HG03521 (cell line): ENCODE data around the gene SELE.

Experiments
- ATAC-seq: cut with Tn5 transposase; IDR thresholded peaks from one replicate; pipeline ENCODE4 v1.9.1; 2021; ENCODE audit warnings: mild to moderate bottlenecking, moderate library complexity; ENCODE audit not compliant: unreplicated experiment

The SELE gene, protein sequence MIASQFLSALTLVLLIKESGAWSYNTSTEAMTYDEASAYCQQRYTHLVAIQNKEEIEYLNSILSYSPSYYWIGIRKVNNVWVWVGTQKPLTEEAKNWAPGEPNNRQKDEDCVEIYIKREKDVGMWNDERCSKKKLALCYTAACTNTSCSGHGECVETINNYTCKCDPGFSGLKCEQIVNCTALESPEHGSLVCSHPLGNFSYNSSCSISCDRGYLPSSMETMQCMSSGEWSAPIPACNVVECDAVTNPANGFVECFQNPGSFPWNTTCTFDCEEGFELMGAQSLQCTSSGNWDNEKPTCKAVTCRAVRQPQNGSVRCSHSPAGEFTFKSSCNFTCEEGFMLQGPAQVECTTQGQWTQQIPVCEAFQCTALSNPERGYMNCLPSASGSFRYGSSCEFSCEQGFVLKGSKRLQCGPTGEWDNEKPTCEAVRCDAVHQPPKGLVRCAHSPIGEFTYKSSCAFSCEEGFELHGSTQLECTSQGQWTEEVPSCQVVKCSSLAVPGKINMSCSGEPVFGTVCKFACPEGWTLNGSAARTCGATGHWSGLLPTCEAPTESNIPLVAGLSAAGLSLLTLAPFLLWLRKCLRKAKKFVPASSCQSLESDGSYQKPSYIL

DNA sequence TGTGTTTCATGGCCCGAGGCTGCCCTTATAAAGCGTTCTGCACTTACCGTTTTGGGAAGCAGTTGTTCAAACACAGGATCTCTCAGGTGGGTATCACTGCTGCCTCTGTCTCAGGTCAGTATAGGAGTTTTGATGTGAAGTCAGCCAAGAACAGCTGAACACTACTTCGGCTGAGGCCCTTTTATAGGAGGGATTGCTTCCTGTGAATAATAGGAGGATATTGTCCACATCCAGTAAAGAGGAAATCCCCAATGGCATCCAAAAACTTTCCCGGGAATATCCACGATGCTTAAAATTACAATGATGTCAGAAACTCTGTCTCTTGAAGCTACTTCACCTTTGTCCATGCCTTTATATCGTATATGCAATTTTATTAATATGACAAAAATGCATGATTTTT is at the start of gene SELE:
Gene SELE (minus strand): TSS at position 156 of the 400 bp plus-strand sequence. CDS start 467 bp downstream, outside the sequence.
- ATAC-seq: no peak

DNA sequence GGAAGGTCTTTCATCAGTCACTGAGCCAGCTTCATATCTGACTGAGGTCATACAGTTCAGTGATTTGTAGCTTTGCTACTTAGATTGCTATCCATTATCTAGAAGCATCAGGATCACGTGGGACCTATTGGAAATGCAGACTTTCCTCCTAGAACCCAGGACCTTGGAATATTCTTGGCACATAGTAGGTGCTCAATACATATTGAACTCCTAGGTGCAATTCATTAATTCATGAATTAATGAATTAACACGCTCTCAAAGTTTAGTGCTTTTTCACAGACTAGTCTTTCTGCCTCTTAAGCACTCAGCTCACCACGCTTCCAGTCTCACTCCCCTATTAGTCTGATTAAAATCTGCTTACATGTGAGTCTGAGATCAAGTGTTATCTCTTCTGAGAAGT is 48.7 kb upstream of the SELE start:
- no peak for ATAC-seq

DNA sequence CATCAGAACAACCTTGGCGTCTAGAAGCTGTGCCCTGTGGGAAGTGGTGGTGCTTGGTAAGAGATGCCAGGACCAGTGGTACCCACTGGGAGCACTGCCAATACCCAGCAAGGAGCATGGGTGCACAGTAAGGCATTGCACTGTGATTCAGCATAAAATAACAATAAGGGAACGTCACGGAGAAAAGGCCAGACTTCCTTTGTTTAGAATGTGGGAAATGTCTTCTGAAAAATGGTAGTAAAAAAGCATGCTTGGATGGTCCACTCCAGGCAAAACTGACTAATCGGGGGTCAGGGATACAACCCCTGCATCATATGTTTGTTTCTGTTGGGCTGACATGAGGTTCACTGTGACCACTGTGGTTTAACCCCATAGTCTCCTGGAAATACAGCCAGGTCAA is 46.1 kb upstream of the SELE start:
- ATAC-seq: no peak

DNA sequence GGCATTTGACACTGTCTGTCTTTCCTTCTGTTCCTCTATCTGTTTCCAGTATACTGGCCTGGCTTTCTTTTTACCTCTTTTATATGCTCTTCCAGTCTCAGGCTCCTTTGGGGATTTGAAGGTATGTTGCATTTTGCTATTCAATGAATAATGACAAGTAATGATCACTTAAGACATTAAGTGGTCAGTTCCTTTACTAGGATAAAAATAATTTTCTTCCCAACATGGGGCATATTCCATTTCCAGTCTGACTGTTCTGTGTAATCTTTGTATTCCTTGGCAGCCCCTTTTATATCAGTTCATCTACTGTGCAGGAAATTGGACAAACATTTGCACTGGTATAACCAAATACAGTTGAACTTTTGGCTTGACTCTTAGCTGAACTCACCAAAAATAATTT is 45.3 kb upstream of the SELE start:
- ATAC-seq: no peak

DNA sequence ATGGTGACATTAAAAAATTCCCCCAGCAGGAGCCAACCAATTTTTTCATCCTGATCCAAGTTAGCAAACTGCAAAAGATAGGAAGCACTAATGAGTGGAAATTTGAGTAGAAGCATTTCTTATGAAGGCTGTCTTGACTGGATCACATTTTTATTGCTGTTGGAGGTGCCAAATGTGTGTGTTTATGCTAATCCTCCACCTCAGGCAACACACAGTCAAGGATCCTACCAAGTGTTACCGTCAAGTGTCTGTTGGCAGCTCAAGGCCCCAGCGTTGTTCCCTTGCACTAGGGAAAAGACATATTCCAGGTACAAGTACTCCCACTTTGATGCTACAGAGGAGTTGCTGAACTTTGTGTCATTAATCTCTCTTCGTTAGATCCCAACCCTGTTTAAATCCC is 42.6 kb upstream of the SELE start:
- ATAC-seq: no peak

DNA sequence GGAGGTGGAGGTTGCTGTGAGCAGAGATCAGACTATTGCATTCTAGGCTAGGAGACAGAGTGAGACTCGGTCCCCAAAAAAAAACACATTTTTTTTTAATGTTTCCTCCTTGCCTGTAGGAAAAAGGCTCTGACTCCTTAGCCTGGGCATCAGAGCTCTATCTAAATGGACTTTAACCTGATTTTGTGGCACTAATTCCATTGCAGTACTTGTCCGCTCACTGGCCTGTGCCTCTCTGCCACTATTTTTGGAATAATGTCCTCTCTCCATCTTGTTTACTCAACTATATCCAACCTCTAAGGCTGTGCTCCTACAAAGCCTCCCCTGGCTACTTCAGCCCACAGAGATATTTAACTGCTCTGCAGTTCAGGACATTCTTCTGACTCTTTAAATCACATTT is 34.3 kb upstream of the SELE start:
- ATAC-seq: no peak

DNA sequence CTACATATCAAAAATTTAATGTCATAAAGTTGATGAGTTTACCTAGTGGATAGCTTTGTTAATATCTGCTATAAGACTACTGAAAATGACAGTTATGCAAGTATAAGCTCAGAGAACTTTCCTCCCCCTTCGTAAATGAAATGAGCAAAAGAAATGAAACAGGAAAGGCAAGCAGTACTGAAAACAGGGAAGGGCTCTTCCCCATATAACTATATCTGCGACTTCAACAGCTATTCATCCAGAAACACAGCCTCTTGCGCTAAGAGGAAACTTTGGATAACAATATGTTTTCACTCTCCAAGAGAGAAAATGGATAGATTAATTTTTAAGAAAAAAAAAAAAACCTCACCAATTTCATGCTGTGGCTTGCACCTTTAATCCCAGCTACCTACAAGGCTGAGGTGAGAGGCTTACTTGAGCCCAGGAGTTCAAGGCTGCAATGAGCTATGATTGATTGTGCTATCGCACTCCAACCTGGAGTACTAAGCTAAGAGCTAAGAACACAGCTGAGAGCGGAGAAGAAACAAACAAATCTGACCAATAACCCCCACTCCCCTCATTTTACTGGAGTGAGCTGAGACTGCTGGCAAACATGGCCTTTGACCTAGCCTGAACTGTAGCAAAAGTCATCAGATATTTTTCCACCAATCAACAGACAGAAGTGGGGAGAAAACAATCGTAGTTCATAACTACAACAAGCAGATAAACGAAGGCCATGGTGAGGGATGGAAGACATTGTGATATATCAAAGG is 31.9 kb upstream of the SELE start:
- ATAC-seq: no peak

DNA sequence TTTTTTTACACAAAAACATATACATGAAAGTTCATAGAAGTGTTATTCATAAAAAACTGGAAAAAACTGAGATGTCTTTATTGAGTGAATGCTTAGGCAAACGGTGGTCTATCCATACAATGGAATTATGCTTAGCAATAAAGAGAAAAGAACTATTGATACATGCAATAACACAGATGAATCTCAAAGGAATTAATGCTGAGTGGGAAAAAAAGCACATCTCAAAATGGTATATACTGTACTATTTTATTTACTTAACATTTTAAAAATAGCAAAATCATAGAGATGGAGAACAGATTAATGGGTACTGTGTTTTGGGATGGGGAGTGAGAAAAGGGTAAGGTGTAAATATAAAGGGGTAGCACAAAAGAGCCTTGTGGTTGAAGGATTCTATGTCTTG is 31.0 kb upstream of the SELE start:
- ATAC-seq: no peak

DNA sequence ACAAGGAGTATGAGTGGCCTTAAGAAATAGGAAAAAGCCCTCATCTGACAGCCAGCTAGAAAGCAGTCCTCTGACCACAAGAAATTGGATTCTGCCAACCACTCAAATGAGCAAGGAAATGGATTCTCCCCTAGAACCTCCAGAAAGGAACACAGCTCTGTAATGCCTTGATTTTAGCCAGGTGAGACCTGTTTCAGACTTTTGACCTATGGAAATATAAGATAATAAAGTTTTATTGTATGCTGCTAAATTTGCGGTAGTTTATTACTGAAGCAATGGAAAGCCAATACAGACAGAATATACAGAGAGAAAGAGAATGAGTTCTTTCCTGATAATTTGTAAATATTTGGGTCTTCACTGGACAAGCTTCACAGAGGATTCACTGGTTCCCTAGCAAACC is 28.8 kb upstream of the SELE start:
- ATAC-seq: no peak

DNA sequence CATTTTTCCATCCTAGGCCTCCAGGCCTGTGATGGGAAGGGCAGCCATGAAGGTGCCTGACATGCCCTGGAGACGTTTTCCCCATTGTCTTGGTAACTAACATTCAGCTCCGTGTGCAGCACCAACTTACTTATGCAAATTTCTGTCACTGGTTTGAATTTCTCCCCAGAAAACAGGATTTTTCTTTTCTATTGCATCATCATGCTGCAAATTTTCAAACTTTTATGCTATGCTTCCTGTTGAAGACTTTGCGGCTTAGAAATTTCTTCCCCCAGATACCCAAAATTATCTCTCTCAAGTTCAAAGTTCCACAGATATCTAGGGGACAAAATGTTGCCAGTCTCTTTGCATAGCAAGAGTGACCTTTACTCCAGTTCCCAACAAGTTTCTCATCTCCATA is 25.2 kb upstream of the SELE start:
- ATAC-seq: no peak

DNA sequence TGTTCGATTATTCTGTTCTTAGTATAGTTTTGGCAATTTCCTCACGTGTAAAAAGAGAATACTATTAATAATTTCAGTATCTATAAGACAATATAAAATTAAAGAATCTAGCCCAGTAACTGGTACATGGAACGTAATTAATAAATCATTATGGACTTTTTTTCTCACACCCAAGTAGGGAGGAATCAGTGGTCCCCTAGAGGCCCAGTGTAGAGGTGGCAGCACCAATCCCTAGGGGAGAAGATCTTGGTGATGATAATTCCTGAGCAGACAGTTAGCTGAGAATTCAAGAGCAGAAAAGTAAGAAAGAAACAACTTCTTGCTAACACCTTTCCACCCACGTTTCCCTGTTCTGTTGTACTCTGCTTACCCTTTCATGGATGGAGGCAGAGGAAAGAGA is 19.7 kb upstream of the SELE start:
- ATAC-seq: no peak

DNA sequence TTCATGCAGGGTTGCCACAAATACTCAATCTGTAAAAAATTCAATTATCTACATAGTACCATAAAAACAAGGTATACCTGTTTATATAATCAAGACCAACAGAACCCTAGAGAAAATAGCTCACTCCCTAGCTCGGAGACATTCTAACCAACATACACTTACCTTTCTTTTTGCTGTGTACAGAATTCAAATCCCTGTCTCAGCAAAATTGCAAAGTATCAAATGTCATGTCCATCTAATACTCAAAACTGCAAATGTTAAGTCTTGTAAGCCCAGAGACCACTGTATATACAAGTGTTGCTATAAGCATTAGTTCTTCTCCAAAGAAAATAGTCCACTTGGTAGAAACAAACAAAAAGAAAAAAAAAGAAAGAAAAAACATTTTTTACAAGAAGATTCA is 16.2 kb upstream of the SELE start:
- ATAC-seq: no peak

DNA sequence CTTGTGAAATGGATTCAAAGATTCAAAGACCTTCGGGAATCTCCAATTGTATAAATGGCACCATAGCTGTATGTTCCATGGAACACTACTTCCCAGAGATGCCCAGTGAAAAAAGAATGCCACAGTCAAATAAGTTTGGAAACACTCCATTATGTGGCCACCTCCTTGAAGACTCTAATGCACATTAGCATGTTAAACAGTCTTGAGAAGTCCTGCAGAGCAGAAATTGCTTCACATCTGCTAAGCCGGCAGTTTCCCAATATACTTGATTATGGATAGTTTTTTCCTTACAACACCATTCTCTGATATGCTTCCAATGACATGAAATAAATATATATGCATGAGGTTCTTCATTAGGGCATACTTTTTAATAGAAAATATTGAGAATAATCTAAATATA is 12.7 kb upstream of the SELE start:
- no peak for ATAC-seq

DNA sequence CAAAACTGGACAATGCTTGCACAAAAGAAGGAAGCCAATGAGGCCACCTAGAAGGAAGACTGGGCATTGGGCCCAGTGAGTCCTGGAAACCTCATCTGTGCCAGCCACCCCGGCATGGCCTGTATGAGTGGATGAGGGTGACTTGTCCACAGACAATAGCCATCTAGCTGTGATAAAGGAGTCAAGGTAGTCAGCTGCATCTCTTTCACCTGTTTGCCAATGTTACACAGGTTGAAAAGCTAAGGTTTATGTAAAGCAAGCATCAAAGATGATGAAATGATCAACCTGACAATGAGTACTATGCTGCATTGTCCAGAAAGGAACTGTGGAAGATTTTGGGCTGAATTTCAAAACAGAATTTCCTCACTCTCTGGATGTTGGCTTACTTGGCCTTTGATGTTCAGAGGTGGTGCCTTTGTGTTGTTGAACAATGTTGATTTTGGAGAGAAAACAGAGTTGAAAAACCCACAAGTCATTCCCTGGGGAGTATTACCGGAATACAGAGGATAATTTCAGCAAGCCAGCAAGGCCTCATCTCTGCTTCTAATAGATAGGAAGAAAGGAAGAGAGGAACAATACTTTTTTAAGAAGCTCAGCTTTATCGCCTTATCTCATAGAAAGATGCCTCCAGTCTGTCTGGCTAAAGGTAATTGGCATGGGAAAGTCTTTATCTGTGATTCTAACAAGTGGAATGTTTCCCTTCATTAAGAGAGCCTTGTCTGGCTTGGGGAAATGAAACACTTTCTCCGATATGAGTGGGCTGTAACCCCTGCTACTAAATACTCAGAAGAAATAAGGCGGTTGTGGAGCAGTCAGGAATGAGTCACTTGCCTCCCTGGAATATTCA is 11.4 kb upstream of the SELE start:
- no peak for ATAC-seq

DNA sequence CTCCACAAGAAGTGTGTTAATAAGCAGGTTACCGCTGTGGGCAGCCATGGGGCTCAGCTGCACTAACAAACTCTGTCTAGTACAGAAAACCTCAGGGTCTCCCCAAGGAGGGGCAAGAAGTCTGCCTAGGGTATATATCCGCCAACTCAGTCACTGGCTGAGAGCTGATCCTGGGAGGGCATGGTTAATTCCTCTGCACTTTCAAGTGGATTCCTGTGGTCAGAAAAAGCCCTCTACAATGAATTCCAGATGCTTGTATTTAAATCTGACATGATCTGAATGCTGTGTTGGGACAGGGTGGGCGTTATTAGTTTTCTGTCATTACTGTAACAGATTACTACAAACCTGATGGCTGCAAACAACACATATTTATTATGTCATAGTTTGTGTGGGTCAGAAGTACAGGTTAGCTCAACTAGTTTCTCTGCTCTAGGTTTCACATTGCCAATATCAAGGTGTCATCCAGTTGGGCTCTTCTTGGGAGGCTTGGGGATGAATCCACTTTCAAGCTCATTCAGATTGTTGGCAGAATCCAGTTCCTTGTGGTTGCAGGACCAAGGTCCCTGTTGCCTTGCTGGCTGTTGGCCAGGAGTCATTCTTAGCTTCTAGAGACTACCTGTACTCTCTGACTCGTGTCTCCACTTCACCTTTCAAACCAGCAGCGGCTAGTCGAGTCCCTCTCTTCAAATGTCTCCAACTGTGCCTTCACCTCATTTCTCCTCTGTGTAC is 8.0 kb upstream of the SELE start:
- ATAC-seq: no peak

DNA sequence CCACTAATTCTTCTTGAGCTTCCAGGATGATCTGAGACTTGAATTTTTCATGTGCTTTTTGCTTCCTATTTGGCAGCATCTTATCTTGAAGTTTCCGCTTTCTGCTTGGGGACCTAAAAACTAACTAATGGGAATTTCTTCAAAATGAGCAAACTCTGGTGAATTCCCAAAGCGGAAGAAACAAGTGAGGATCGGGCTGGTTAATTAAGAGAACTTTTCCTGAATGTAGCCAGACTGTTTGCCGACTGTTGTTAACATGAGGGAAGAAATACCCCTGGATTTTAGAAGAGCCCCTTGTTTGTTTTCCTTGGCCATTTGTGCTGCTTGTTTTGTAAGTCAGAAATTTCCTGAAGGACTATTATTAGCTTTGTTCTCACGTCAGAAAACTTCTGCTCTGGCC is 6.1 kb upstream of the SELE start:
- ATAC-seq: no peak

DNA sequence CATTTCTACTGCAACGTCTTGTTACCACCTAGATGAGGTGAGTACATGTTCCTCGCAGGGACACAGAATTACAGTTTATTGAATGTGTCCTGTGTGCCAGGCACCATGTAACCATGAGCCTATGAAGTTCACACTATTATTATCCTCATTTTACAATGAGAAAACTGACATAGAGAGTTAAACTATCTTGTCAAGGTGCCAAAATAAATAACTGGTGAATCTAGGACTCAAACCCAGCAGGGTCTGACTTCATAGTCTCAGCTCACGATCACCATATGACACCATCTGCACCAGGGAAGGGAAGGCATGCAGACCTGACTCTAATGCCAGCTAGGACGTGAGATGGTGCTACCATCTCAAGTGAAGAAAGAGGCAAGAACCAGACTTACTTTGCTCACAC is 2.4 kb downstream of the SELE start:
- ATAC-seq: no peak

DNA sequence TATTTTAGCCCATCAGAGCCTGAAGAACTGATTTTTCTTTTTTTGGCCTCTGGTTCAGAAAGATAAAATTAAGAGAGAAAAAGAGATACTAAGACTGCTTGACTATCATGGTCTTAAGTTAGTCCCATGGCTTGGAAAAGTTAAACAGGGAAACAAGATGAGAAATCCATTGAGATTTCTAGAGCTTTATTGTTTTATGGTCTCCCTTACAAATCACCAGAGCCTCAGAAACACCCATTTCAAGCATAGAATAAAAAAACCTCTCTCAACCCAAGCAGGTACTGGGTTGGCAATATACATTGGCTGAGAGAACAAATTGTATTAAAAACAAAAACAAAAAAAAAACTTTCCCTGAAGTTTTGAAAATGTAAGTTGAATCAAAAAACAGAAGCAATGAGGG is 3.9 kb downstream of the SELE start:
- no peak for ATAC-seq

DNA sequence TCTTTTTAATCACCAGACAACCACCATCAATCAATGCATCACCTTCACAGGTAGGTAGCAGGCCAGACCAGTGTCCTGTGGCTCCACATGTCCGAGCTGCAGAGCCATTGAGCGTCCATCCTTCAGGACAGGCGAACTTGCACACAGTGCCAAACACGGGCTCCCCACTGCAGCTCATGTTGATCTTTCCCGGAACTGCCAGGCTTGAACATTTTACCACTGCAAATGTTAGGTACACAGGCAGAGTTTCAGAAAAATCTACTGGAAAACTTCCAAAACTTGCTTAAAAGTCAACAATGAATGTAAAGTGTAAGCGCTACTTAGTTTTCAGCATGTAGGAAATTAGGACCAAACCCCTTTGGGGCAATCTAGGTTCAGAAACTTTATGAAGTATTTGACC is 6.6 kb downstream of the SELE start:
- ATAC-seq: no peak

DNA sequence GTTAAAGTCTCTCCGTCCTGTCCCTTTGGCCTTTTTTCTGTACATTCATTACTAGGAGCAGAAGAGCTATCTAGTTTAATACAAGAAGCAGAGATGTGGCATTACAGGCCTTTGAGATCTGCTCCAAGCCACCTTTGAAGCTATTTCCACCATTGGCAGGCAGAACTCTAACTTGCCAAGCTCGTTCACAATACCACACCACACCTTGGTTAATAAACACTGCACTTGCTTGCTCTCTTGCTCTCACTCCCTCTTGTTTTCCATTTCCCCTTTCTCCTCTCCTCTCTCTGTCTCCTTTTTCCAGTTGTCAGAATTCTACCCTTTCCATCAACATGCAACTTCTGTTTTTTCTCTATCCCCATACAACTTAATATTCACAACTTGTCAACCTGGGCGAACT is 7.0 kb downstream of the SELE start:
- ATAC-seq: no peak

DNA sequence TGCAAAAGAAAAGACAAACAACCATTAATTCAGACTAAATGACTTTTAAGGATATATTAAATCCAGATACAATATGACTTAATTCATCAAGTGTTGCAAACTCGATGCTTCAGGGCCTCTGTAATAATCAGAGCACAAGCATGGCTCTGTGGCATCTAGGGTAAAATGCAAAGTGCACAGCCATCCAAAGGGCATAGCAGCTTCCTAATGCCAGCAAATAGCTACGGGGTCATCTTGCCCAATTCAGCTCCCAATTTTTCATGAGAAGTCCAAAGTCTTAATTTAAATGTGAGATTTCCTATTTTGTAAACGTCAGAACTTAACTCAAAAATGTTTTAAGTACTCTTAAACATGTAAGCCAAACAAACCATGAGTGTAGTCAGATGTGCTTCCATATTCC is 7.9 kb downstream of the SELE start:
- no peak for ATAC-seq
